Heart right ventricle (tissue), 16 donors: ENCODE data around the gene MTA2. TPM values are rescaled to one million over a fixed set of nuclear protein-coding genes. Genes with fewer than 3 reads are reported as not detected.
A peak's percentile ranks its signal among the peaks of the same experiment; 100 is the strongest.

Source experiments
- ATAC-seq, 8 donors: fragments of 200-7000 bp; cut with Tn5 transposase; one replicate each; pipeline ENCODE4 v1.9.1; 2020; ENCODE audit warnings: mild to moderate bottlenecking in 8 of 8, moderate library complexity in 8 of 8, moderate number of reproducible peaks in 1 of 8
- DNase-seq, 2 donors: peaks; one replicate each; pipeline ENCODE4 v3.0.0-alpha.2; 2020
- H3K27ac ChIP-seq, 10 donors: fragments of 200-600 bp; sonication (generic) in 2 of 10; one replicate each; pipeline versions ENCODE4 v1.5.0 to v1.8.0; 2020 to 2022; ENCODE audit warnings: mild to moderate bottlenecking in 3 of 10
- H3K27me3 ChIP-seq, 7 donors: fragments of 200-600 bp; one replicate each; pipeline ENCODE4 v1.8.0; 2021 to 2022; ENCODE audit warnings: mild to moderate bottlenecking in 2 of 7
- H3K36me3 ChIP-seq, 9 donors: fragments of 200-600 bp; sonication (generic) in 1 of 9; one replicate each; pipeline versions ENCODE4 v1.5.0 to v1.8.0; 2020 to 2022; ENCODE audit warnings: mild to moderate bottlenecking in 2 of 9
- H3K4me1 ChIP-seq, 9 donors: fragments of 200-600 bp; sonication (generic) in 1 of 9; one replicate each; pipeline versions ENCODE4 v1.5.0 to v1.8.0; 2020 to 2022; ENCODE audit warnings: mild to moderate bottlenecking in 4 of 9
- H3K4me3 ChIP-seq, 10 donors: fragments of 200-600 bp; sonication (generic) in 2 of 10; one replicate each; pipeline versions ENCODE4 v1.5.0 to v1.8.0; 2020 to 2022; ENCODE audit warnings: mild to moderate bottlenecking in 7 of 10, moderate library complexity in 2 of 10
- H3K9me3 ChIP-seq, 11 donors: fragments of 200-600 bp in 10 of 11; sonication (generic) in 2 of 11; one replicate each; pipeline versions ENCODE4 v1.5.0 to v1.8.0; 2013 to 2022; ENCODE audit warnings: mild to moderate bottlenecking in 2 of 11, control low read depth in 1 of 11, moderate library complexity in 1 of 11
- CTCF ChIP-seq, 9 donors: fragments of 200-600 bp; sonication (generic) in 2 of 9; IDR thresholded peaks; one replicate each; pipeline versions ENCODE4 v1.5.0 to v1.8.0; 2021 to 2022; ENCODE audit warnings: antibody characterized with exemption in 9 of 9, mild to moderate bottlenecking in 5 of 9, moderate library complexity in 1 of 9
- WGBS, 2 donors: extraction: QIAGEN DNeasy Blood & Tissue Kit; methylation state at CpG; one replicate each; pipeline ENCODE4 v1.1.7; 2013; ENCODE audit warnings: inconsistent platforms in 1 of 2; 5-methylcytosine and 5-hydroxymethylcytosine counted together
- intact Hi-C, 10 donors: fragments of 100-400 bp; cut with DNase I; formaldehyde crosslinking; loops; one replicate each; pipeline versions ENCODE4 v1.11.1 to v1.14.2; 2022
- polyA plus RNA-seq, 2 donors: library from polyadenylated mRNA; stranded (reverse); fragments of 200-250 nt; gene quantifications; one replicate each; pipeline ENCODE4 v1.2.3, GENCODE V29; 2013
- total RNA-seq, 10 donors: library from RNA; stranded (reverse); fragmentation: NEBNext Ultra II Directional in 3 of 10; extraction: Animal tissue kit (Norgen Biotek cat#: 25700) in 3 of 10; gene quantifications; one replicate each; pipeline versions ENCODE4 v1.2.1 to v1.2.4, GENCODE V29; 2021 to 2023
- donor health status: Arrhythmogenic right ventricular cardiomyopathy.
- donor health status: ischemic (EF 13 %, LVEDD 7.1; RV severe dilation, severe dysfunction).
- donor health status: healthy with polysubstance abuse.
- donor health status: DM: no; HTN: yes; CAD: no.
- donor health status: DM: no; HTN: no; CAD: no.
- donor health status: ischemic (EF 25% LVEDD 6.9; RV normal size, moderate dysfunction).
- donor health status: ischemic (EF 25% LVEDD 5.7; RV mildly dilated, moderate dysfunction).
- donor health status: healthy.
- donor health status: DM: yes; HTN: yes; CAD: no.
- donor health status: Ischemic cardiomyopathy.
- donor health status: ischemic (EF 35%, LVEDD 5.7; RV mildly dilated, moderate dysfunction).
- donor health status: nonischemic (EF 11% LVEDD 7.7; RV severe dilation, severe dysfunction).
- donor health status: DM: yes; HTN: yes; CAD: no.
- donor health status: PGD.
- donor health status: ischemic (EF 29% LVEDD 5.4; RV normal size, mild dysfunction).
- donor health status: nonischemic (EF 23%, LVEDD 6.1; RV moderate dilation, normal function).

Gene MTA2
- total and polyA plus RNA-seq, 12 donors = 22.1 to 45.3 (median 29.8) TPM

GRCh38 chr11:62645946-62646824, 44.5 kb upstream of the MTA2 start, which contains the start of gene GANAB:
TSS of gene GANAB (minus strand) at chr11:62646613. CDS start at chr11:62646599, 14 bp downstream.
- Histone ChIP-seq H3K4me3 (peak within 1 kb of the TSS; percentile 65 to 100 (median 96)), H3K27ac (peak within 1 kb of the TSS; percentile 68 to 98 (median 96)), H3K36me3 (peaks cover 0 to 63% (median 27%) of the 10 kb centered on the region in 9 donors), H3K27me3 (no peaks in the 10 kb centered on the region), H3K9me3 (no peaks in the 10 kb centered on the region), H3K4me1 (peaks cover 12 to 31% (median 25%) of the 10 kb centered on the region in 9 donors)
- 0 to 1% methylated on average over 73 of the region's 73 CpGs for WGBS, 2 donors
- intact Hi-C loops = loop anchor here in 2 of 10 donors (2.0 kb wide), 1 partner anchor 23 kb away; no protein-coding TSS in a partner anchor
- no peak for TF ChIP-seq CTCF (IDR thresholded peaks at IDR 0.05)
- peak; percentile 96 to 100 (median 98) for ATAC-seq
- peak; percentile 99 to 100 for DNase-seq

- Histone ChIP-seq H3K36me3 (peaks cover 0 to 60% (median 27%) of the 10 kb centered on the region in 9 donors), H3K27ac (peak overlapping the region in 9 of 10 donors; percentile 93 to 98 (median 97)), H3K9me3 (no peaks in the 10 kb centered on the region), H3K4me3 (peak overlapping the region; percentile 65 to 100 (median 96)), H3K27me3 (no peaks in the 10 kb centered on the region), H3K4me1 (peaks cover 12 to 35% (median 25%) of the 10 kb centered on the region in 9 donors)
- intact Hi-C loops = no loop called here
- WGBS, 2 donors = 12 to 13% methylated on average over 11 of the region's 11 CpGs
- DNase-seq (no peak), ATAC-seq (no peak)
- TF ChIP-seq CTCF (IDR thresholded peaks at IDR 0.05) = no peak
Observed at GRCh38 chr11:62645671-62645945, 43.9 kb upstream of the MTA2 start.

GRCh38 chr11:62644220-62644619, 42.6 kb upstream of the MTA2 start:
- H3K36me3 ChIP-seq = peaks cover 0 to 56% (median 21%) of the 10 kb centered on the region in 9 donors

GRCh38 chr11:62632492-62632891, 30.8 kb upstream of the MTA2 start:
- DNase-seq (no peak), ATAC-seq (peak in 1 of 8 donors; percentile 48)
- H3K4me1 ChIP-seq = no peaks in the 10 kb centered on the region
- no peak overlapping the region for H3K27ac ChIP-seq
- H3K36me3 ChIP-seq = peaks cover 10 to 100% (median 76%) of the 10 kb centered on the region in 9 donors
- intact Hi-C loops = no loop called here
- WGBS, 2 donors = 60 to 73% methylated on average over 6 of the region's 6 CpGs
- no peaks in the 10 kb centered on the region for H3K9me3 ChIP-seq
- H3K27me3 ChIP-seq = no peaks in the 10 kb centered on the region
- H3K4me3 ChIP-seq = no peak overlapping the region
- no peak for TF ChIP-seq CTCF (IDR thresholded peaks at IDR 0.05)

More at GRCh38 chr11:62644220-62644619, 42.6 kb upstream of the MTA2 start:
- H3K9me3 ChIP-seq = no peaks in the 10 kb centered on the region
- intact Hi-C loops = no loop called here
- no peak for TF ChIP-seq CTCF (IDR thresholded peaks at IDR 0.05)
- H3K4me1 ChIP-seq = peaks cover 12 to 35% (median 25%) of the 10 kb centered on the region in 9 donors
- DNase-seq = no peak
- WGBS, 2 donors = 88 to 90% methylated on average over 8 of the region's 8 CpGs
- ATAC-seq = no peak
- H3K27ac ChIP-seq = no peak overlapping the region
- no peaks in the 10 kb centered on the region for H3K27me3 ChIP-seq
- no peak overlapping the region for H3K4me3 ChIP-seq
